ENCODE measurements around the gene NOC2L. TPM values are rescaled to one million over a fixed set of nuclear protein-coding genes. Genes with fewer than 3 reads are reported as not detected.

Gene NOC2L
- total RNA-seq, 2 donors from 2014 or later: 29.5 to 38.8 TPM

DNA sequence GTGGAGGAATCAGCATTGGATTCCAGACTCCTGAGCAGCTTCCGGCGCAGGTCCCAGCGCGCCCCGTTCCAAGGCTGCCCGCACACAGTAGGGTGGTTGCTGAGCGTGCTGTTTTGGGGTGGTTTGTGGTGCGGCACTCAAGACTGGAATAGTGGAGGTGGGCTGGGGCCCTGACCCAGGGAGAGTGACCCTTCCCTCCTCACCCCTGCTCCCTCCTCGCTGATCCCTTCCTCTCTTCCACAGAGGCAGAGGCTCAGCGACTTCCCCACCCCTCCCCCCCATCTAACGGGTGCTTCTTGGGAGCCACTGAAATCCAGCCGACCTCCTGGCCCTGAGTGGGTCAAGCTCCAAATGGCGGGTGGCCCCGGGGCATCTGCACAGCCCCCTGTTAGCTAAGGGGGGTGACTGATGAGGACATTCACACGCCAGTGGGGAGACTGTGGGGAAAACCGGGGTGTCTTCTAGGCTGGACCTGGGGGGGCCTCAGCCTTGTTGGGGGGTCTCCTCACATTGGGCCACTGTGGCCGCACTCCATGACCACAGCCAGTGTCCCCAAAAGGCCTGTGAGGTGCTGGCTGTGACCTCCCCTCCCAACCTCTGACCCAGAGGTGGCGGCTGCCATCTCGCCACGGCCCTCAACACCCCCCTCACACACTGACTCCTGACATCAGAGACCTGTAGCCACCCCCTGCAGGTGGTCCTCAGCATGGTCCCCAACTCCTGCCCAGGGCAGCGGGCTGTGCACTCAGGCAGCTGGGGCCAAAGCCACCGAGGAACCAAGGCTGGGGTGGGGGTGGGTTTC lies 44.8 kb upstream of the NOC2L start:
- no peak for DNase-seq (ENCODE audit: low spot score)
- no peak overlapping the region for H3K27ac ChIP-seq
- no peak overlapping the region for H3K4me3 ChIP-seq
- H3K36me3 ChIP-seq: no peaks in the 10 kb centered on the region
- TF ChIP-seq, protein P1, sequence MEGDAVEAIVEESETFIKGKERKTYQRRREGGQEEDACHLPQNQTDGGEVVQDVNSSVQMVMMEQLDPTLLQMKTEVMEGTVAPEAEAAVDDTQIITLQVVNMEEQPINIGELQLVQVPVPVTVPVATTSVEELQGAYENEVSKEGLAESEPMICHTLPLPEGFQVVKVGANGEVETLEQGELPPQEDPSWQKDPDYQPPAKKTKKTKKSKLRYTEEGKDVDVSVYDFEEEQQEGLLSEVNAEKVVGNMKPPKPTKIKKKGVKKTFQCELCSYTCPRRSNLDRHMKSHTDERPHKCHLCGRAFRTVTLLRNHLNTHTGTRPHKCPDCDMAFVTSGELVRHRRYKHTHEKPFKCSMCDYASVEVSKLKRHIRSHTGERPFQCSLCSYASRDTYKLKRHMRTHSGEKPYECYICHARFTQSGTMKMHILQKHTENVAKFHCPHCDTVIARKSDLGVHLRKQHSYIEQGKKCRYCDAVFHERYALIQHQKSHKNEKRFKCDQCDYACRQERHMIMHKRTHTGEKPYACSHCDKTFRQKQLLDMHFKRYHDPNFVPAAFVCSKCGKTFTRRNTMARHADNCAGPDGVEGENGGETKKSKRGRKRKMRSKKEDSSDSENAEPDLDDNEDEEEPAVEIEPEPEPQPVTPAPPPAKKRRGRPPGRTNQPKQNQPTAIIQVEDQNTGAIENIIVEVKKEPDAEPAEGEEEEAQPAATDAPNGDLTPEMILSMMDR (IDR thresholded peaks at IDR 0.05): no peak
- no peaks in the 10 kb centered on the region for H3K27me3 ChIP-seq
- peaks cover 0 to 52% of the 10 kb centered on the region in 2 donors for H3K4me1 ChIP-seq
- no peaks in the 10 kb centered on the region for H3K9me3 ChIP-seq

DNA sequence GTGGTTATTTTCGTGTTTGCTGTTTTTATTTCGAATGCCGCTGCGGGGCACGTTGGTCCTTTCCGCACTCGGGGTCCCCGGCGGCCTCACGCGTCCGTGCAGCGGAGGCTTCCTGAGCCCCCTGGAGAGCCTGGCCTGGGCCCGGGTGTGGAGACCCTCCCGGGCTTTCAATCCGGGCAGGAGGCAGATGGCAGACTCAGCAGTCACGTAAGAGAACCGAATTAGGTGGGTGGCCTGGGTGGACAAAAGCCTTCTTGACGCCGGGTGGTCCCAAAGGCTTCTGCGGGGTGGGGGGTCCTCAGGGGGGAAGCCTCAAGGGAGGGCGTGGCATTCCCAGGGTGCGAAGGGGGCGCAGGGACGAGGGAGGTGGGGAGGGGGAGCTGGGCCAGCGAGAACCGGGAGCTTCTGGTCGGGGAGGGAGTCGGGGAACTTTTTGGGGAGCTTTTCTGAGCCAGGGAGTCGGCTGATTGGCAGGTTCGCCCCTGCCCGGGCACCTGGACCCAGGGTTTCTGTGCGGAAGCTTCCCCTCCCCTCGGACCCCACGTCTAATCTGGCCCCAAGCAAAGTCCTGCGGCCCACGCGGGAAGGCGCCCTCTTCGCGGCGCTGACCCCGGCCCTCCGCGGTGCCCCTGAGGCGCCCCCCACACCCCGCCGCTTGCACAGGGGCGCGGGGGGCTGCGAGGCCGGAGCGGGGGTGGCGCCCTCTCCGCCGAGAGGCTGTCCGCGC lies 42.2 kb upstream of the NOC2L start:
- no peaks in the 10 kb centered on the region for H3K27me3 ChIP-seq
- TF ChIP-seq, protein P1 (IDR thresholded peaks at IDR 0.05): no peak
- no peaks in the 10 kb centered on the region for H3K36me3 ChIP-seq
- H3K4me1 ChIP-seq: peaks cover 0 to 63% of the 10 kb centered on the region in 2 donors
- peak overlapping the region; percentile 99 for H3K27ac ChIP-seq
- H3K4me3 ChIP-seq: peak overlapping the region; percentile 80 to 81
- H3K9me3 ChIP-seq: no peaks in the 10 kb centered on the region
- DNase-seq (ENCODE audit: low spot score): no peak

DNA sequence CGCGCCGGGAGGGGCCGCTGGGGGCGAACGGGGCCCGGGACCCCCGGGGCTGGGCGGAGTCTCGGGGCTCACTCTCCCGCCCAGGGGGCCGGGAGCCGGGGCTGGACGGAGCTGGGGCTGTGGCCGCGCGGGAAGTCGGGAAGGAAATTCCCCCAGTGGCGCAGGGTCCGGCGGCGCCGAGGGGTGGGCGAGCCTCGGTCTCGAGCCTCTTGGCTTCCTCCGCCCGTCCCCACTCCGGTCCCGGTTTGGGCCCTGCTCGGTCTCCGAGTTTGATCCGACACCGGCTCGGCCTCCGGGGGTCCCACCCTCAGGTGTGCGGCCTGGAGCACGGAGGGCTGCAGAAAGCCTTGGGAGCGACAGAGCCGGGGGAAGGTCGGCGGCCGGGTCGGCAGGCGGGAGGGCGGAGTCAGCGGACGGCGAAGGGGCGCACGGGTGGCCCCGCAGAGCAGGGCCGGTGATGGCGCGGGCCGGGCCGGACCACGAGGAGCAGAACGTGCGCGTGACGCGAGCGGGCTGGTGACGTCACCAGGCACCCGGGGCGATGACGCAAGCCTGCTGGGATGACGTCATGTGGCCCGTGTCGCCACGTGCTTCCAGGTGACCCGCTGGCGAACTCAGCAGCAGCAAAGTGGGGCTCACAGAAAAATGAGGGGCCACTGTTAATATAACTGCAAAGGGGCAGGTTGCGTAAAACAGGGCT lies 41.5 kb upstream of the NOC2L start:
- Histone ChIP-seq H3K4me3 (peak overlapping the region; percentile 80 to 81), H3K9me3 (no peaks in the 10 kb centered on the region), H3K4me1 (peaks cover 0 to 56% of the 10 kb centered on the region in 2 donors), H3K36me3 (no peaks in the 10 kb centered on the region), H3K27me3 (no peaks in the 10 kb centered on the region), H3K27ac (peak overlapping the region; percentile 99)
- TF ChIP-seq, protein P1 (IDR thresholded peaks at IDR 0.05): no peak
- peak; percentile 86 for DNase-seq (ENCODE audit: low spot score)

GRCh38 chr1:999725-1000356 lies 40.8 kb upstream of the NOC2L start, which contains the start of gene HES4:
TSS of gene HES4 (minus strand) at chr1:1000097. CDS start at chr1:999973, 124 bp downstream.
- no peaks in the 10 kb centered on the region for H3K9me3 ChIP-seq
- peak; percentile 96 for DNase-seq (ENCODE audit: low spot score)
- no peaks in the 10 kb centered on the region for H3K27me3 ChIP-seq
- peak within 1 kb of the TSS; percentile 99 for H3K27ac ChIP-seq
- TF ChIP-seq, protein P1 (IDR thresholded peaks at IDR 0.05): no peak
- no peaks in the 10 kb centered on the region for H3K36me3 ChIP-seq
- peak within 1 kb of the TSS; percentile 80 to 81 for H3K4me3 ChIP-seq
- H3K4me1 ChIP-seq: peaks cover 0 to 49% of the 10 kb centered on the region in 2 donors

- no peaks in the 10 kb centered on the region for H3K27me3 ChIP-seq
- no peak for DNase-seq (ENCODE audit: low spot score)
- TF ChIP-seq, protein P1 (IDR thresholded peaks at IDR 0.05): no peak
- H3K36me3 ChIP-seq: no peaks in the 10 kb centered on the region
- H3K4me1 ChIP-seq: peaks cover 0 to 43% of the 10 kb centered on the region in 2 donors
- peak overlapping the region; percentile 99 for H3K27ac ChIP-seq
- H3K4me3 ChIP-seq: peak overlapping the region; percentile 80 to 81
- no peaks in the 10 kb centered on the region for H3K9me3 ChIP-seq
Measured at GRCh38 chr1:998995-999724, 40.1 kb upstream of the NOC2L start.

Data from right atrium auricular region (tissue), 2 donors.